HL-60 (cell line): ENCODE data around the gene PTPRN2.

Source experiments
- CTCF ChIP-seq: IDR thresholded peaks from one replicate; pipeline ENCODE4 v1.5.1; 2011; ENCODE audit warnings: low read length, control low read depth, inconsistent platforms; ENCODE audit not compliant: insufficient read depth
- POLR2AphosphoS5 ChIP-seq: IDR thresholded peaks from 2 replicates; pipeline ENCODE4 v1.6.1; 2012; ENCODE audit warnings: low read depth

- no peak for TF ChIP-seq CTCF
- no peak for TF ChIP-seq POLR2AphosphoS5
Measured at GRCh38 chr7:158313931-158314330, 273.7 kb downstream of the PTPRN2 start.
